Measurements from ENCODE around the gene HNF1A.

HNF1A gene, protein sequence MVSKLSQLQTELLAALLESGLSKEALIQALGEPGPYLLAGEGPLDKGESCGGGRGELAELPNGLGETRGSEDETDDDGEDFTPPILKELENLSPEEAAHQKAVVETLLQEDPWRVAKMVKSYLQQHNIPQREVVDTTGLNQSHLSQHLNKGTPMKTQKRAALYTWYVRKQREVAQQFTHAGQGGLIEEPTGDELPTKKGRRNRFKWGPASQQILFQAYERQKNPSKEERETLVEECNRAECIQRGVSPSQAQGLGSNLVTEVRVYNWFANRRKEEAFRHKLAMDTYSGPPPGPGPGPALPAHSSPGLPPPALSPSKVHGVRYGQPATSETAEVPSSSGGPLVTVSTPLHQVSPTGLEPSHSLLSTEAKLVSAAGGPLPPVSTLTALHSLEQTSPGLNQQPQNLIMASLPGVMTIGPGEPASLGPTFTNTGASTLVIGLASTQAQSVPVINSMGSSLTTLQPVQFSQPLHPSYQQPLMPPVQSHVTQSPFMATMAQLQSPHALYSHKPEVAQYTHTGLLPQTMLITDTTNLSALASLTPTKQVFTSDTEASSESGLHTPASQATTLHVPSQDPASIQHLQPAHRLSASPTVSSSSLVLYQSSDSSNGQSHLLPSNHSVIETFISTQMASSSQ

DNA sequence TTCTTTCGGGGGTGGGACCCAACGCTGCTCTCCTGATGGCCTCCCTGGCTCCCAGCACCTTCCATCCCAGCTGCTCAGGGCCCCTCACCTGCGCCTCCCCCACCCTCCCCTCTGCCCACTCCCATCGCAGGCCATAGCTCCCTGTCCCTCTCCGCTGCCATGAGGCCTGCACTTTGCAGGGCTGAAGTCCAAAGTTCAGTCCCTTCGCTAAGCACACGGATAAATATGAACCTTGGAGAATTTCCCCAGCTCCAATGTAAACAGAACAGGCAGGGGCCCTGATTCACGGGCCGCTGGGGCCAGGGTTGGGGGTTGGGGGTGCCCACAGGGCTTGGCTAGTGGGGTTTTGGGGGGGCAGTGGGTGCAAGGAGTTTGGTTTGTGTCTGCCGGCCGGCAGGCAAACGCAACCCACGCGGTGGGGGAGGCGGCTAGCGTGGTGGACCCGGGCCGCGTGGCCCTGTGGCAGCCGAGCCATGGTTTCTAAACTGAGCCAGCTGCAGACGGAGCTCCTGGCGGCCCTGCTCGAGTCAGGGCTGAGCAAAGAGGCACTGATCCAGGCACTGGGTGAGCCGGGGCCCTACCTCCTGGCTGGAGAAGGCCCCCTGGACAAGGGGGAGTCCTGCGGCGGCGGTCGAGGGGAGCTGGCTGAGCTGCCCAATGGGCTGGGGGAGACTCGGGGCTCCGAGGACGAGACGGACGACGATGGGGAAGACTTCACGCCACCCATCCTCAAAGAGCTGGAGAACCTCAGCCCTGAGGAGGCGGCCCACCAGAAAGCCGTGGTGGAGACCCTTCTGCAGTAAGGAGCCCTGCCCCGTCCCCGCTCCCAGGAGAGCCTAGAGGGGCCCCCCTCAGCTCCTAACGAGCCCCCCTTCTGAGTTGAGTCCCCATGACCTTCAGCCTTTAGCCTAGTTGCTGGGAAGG is at the start of gene HNF1A:
HNF1A (plus strand) TSS at position 248 of the 924 bp plus-strand sequence; CDS start at position 474, 226 bp downstream.
- Histone ChIP-seq H3K27me3 (ENCODE audit: insufficient read depth, low read length, poor library complexity, severe bottlenecking) (no peaks in the 10 kb centered on the region), H3K4me1 (ENCODE audit: insufficient read depth, low read length, poor library complexity, severe bottlenecking) (no peaks in the 10 kb centered on the region), H3K4me3 (ENCODE audit: low read length, poor library complexity, severe bottlenecking) (no peak within 1 kb of the TSS), H3F3A (ENCODE audit: low read depth) (no peaks in the 10 kb centered on the region), H3K79me2 (ENCODE audit: insufficient read depth, low read length) (no peaks in the 10 kb centered on the region), H3K4me2 (ENCODE audit: low read depth, low read length, poor library complexity, severe bottlenecking) (no peak within 1 kb of the TSS), H3K9me3 (ENCODE audit: insufficient read depth, low read depth, low read length) (no peaks in the 10 kb centered on the region), H3K9me2 (replicated peaks; ENCODE audit: low read depth, low read length) (no peaks in the 10 kb centered on the region), H3K9ac (ENCODE audit: low read depth, low read length, poor library complexity, severe bottlenecking) (no peak within 1 kb of the TSS), H3K36me3 (ENCODE audit: insufficient read depth, low read length) (no peaks in the 10 kb centered on the region), H2AFZ (ENCODE audit: low read length) (no peak within 1 kb of the TSS), H4K20me1 (ENCODE audit: insufficient read depth, low read length, poor library complexity, severe bottlenecking) (no peaks in the 10 kb centered on the region)
- no peak for TF ChIP-seq EZH2phosphoT487 (IDR thresholded peaks at IDR 0.05; ENCODE audit: borderline replicate concordance)
- TF ChIP-seq, protein P1, sequence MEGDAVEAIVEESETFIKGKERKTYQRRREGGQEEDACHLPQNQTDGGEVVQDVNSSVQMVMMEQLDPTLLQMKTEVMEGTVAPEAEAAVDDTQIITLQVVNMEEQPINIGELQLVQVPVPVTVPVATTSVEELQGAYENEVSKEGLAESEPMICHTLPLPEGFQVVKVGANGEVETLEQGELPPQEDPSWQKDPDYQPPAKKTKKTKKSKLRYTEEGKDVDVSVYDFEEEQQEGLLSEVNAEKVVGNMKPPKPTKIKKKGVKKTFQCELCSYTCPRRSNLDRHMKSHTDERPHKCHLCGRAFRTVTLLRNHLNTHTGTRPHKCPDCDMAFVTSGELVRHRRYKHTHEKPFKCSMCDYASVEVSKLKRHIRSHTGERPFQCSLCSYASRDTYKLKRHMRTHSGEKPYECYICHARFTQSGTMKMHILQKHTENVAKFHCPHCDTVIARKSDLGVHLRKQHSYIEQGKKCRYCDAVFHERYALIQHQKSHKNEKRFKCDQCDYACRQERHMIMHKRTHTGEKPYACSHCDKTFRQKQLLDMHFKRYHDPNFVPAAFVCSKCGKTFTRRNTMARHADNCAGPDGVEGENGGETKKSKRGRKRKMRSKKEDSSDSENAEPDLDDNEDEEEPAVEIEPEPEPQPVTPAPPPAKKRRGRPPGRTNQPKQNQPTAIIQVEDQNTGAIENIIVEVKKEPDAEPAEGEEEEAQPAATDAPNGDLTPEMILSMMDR (conservative IDR thresholded peaks at IDR 0.05; ENCODE audit: low read length): no peak

DNA sequence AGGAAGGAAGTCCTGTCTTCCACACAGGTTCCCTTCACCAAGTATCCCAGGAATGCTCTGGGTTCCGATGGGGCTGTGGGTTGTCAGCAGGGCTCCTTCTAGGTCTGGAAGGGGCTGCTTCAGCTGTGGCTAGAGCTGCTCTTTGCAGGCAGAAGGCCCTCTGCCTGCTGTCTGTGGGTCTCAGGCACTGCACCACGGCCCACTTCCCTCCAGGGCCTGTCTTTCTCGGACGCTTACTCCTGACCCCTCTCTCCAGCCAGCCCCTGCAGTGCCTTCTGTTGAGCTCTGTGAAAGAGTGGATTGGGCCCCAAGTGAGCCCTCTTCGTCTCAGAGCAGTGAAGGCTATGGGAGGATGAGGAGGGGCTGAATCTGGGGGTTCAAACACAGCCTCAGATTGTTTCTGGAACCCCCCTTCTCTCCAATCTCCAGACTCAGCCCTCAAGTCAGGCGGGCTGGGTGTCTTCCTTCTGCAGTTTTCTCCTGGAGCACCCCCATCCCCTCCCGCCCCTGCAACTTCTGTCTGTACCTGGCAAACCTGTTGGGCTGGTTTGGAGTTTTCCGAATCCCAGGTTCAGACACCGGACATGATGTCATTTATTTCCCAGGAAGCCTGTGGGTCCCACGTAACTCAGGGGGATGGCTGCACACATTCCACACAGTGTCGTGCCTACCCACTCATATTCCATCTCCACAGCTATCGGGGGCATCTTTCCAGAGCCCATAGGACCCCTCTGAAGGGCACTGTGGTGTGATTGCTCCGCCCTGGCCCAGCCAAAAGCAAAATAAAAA is 49.3 kb upstream of the HNF1A start:
- no peaks in the 10 kb centered on the region for H4K20me1 ChIP-seq (ENCODE audit: insufficient read depth, low read length, poor library complexity, severe bottlenecking)
- no peaks in the 10 kb centered on the region for H3K36me3 ChIP-seq (ENCODE audit: insufficient read depth, low read length)
- no peak overlapping the region for H3K4me3 ChIP-seq (ENCODE audit: low read length, poor library complexity, severe bottlenecking)
- no peaks in the 10 kb centered on the region for H3K79me2 ChIP-seq (ENCODE audit: insufficient read depth, low read length)
- no peaks in the 10 kb centered on the region for H3K27me3 ChIP-seq (ENCODE audit: insufficient read depth, low read length, poor library complexity, severe bottlenecking)
- no peak overlapping the region for H3K4me2 ChIP-seq (ENCODE audit: low read depth, low read length, poor library complexity, severe bottlenecking)
- no peaks in the 10 kb centered on the region for H3K9me3 ChIP-seq (ENCODE audit: insufficient read depth, low read depth, low read length)
- TF ChIP-seq EZH2phosphoT487 (IDR thresholded peaks at IDR 0.05; ENCODE audit: borderline replicate concordance): no peak
- no peak overlapping the region for H2AFZ ChIP-seq (ENCODE audit: low read length)
- H3K9ac ChIP-seq (ENCODE audit: low read depth, low read length, poor library complexity, severe bottlenecking): no peak overlapping the region
- H3F3A ChIP-seq (ENCODE audit: low read depth): no peaks in the 10 kb centered on the region
- no peaks in the 10 kb centered on the region for H3K4me1 ChIP-seq (ENCODE audit: insufficient read depth, low read length, poor library complexity, severe bottlenecking)
- no peaks in the 10 kb centered on the region for H3K9me2 ChIP-seq (replicated peaks; ENCODE audit: low read depth, low read length)

DNA sequence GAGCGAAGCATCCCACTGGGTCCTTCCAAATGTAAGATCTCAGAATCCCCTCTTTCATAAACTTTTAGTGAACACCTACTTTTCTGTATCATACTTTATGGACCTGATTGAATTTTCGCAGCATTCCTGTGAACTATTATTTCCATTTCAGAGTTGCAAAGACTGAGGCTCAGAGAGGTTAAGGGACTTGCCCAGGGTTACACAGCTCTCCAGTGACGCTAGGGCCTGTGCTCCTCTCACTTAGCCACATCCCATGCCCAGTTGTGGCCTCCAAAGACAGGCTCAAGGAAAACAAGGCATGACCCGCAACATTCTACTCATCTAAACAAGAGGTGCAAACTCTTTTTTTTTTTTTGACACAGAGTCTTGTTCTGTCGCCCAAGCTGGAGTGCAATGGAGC is 48.3 kb upstream of the HNF1A start:
- Histone ChIP-seq H3K79me2 (ENCODE audit: insufficient read depth, low read length) (no peaks in the 10 kb centered on the region), H3K36me3 (ENCODE audit: insufficient read depth, low read length) (no peaks in the 10 kb centered on the region), H3K9ac (ENCODE audit: low read depth, low read length, poor library complexity, severe bottlenecking) (no peak overlapping the region), H3K4me3 (ENCODE audit: low read length, poor library complexity, severe bottlenecking) (no peak overlapping the region), H3F3A (ENCODE audit: low read depth) (no peaks in the 10 kb centered on the region), H3K9me3 (ENCODE audit: insufficient read depth, low read depth, low read length) (no peaks in the 10 kb centered on the region), H4K20me1 (ENCODE audit: insufficient read depth, low read length, poor library complexity, severe bottlenecking) (no peaks in the 10 kb centered on the region), H3K9me2 (replicated peaks; ENCODE audit: low read depth, low read length) (no peaks in the 10 kb centered on the region), H3K4me2 (ENCODE audit: low read depth, low read length, poor library complexity, severe bottlenecking) (no peak overlapping the region), H3K4me1 (ENCODE audit: insufficient read depth, low read length, poor library complexity, severe bottlenecking) (no peaks in the 10 kb centered on the region), H3K27me3 (ENCODE audit: insufficient read depth, low read length, poor library complexity, severe bottlenecking) (no peaks in the 10 kb centered on the region), H2AFZ (ENCODE audit: low read length) (no peak overlapping the region)
- TF ChIP-seq EZH2phosphoT487 (IDR thresholded peaks at IDR 0.05; ENCODE audit: borderline replicate concordance): no peak
- TF ChIP-seq, protein P1 (conservative IDR thresholded peaks at IDR 0.05; ENCODE audit: low read length): no peak
